ENCODE measurements around the gene KLRF1.

Gene KLRF1

GRCh38 chr12:9820281-9820930 is 6.9 kb upstream of the KLRF1 start:
- H3K4me3 ChIP-seq (ENCODE audit: low read length): no peak overlapping the region
- H3K4me1 ChIP-seq (ENCODE audit: low read length): no peaks in the 10 kb centered on the region
- no peaks in the 10 kb centered on the region for H3K79me2 ChIP-seq (ENCODE audit: low read length)
- H3K9me3 ChIP-seq (ENCODE audit: insufficient read depth, low read length): no peaks in the 10 kb centered on the region
- H4K20me1 ChIP-seq (ENCODE audit: insufficient read depth, low read length): no peaks in the 10 kb centered on the region
- H3K4me2 ChIP-seq (ENCODE audit: low read length): no peak overlapping the region
- no peak overlapping the region for H3K27ac ChIP-seq (ENCODE audit: low read length)
- TF ChIP-seq CTCF (IDR thresholded peaks at IDR 0.05; ENCODE audit: low read depth, low read length) (no peak), EZH2phosphoT487 (IDR thresholded peaks at IDR 0.05; ENCODE audit: low read depth) (no peak)
- peaks cover 30% of the 10 kb centered on the region for H3K27me3 ChIP-seq (ENCODE audit: low read depth, low read length)
- no peak overlapping the region for H3K9ac ChIP-seq (ENCODE audit: low read length)
- no peaks in the 10 kb centered on the region for H3K36me3 ChIP-seq (replicated peaks; ENCODE audit: low read depth, low read length)
- H2AFZ ChIP-seq (ENCODE audit: low read depth, low read length): no peak overlapping the region

- H3K27me3 ChIP-seq (ENCODE audit: low read depth, low read length): peaks cover 7% of the 10 kb centered on the region; the same call in 1 of the 2 replicates
- H3K4me1 ChIP-seq (ENCODE audit: low read length): no peaks in the 10 kb centered on the region
- H3K9me3 ChIP-seq (ENCODE audit: insufficient read depth, low read length): peaks cover 4% of the 10 kb centered on the region
- no peak overlapping the region for H2AFZ ChIP-seq (ENCODE audit: low read depth, low read length)
- H3K27ac ChIP-seq (ENCODE audit: low read length): no peak overlapping the region
- no peaks in the 10 kb centered on the region for H4K20me1 ChIP-seq (ENCODE audit: insufficient read depth, low read length)
- TF ChIP-seq CTCF (IDR thresholded peaks at IDR 0.05; ENCODE audit: low read depth, low read length) (no peak), EZH2phosphoT487 (IDR thresholded peaks at IDR 0.05; ENCODE audit: low read depth) (no peak)
- no peak overlapping the region for H3K9ac ChIP-seq (ENCODE audit: low read length)
- H3K4me2 ChIP-seq (ENCODE audit: low read length): no peak overlapping the region
- H3K79me2 ChIP-seq (ENCODE audit: low read length): no peaks in the 10 kb centered on the region
- H3K36me3 ChIP-seq (replicated peaks; ENCODE audit: low read depth, low read length): no peaks in the 10 kb centered on the region
- no peak overlapping the region for H3K4me3 ChIP-seq (ENCODE audit: low read length)
Observed at GRCh38 chr12:9829483-9829882, 2.2 kb downstream of the KLRF1 start.

- Histone ChIP-seq H3K9ac (ENCODE audit: low read length) (no peak overlapping the region), H3K4me2 (ENCODE audit: low read length) (no peak overlapping the region), H2AFZ (ENCODE audit: low read depth, low read length) (no peak overlapping the region), H3K4me1 (ENCODE audit: low read length) (no peaks in the 10 kb centered on the region), H3K27ac (ENCODE audit: low read length) (no peak overlapping the region), H3K4me3 (ENCODE audit: low read length) (no peak overlapping the region), H3K9me3 (ENCODE audit: insufficient read depth, low read length) (peaks cover 4% of the 10 kb centered on the region), H4K20me1 (ENCODE audit: insufficient read depth, low read length) (no peaks in the 10 kb centered on the region), H3K79me2 (ENCODE audit: low read length) (no peaks in the 10 kb centered on the region), H3K36me3 (replicated peaks; ENCODE audit: low read depth, low read length) (no peaks in the 10 kb centered on the region), H3K27me3 (ENCODE audit: low read depth, low read length) (peaks cover 7% of the 10 kb centered on the region; the same call in 1 of the 2 replicates)
- TF ChIP-seq EZH2phosphoT487 (IDR thresholded peaks at IDR 0.05; ENCODE audit: low read depth) (no peak), CTCF (IDR thresholded peaks at IDR 0.05; ENCODE audit: low read depth, low read length) (no peak)
Observed at GRCh38 chr12:9829982-9830381, 2.7 kb downstream of the KLRF1 start.

GRCh38 chr12:9831720-9832119 is 4.4 kb downstream of the KLRF1 start:
- no peaks in the 10 kb centered on the region for H3K4me1 ChIP-seq (ENCODE audit: low read length)
- H2AFZ ChIP-seq (ENCODE audit: low read depth, low read length): no peak overlapping the region
- H3K4me2 ChIP-seq (ENCODE audit: low read length): no peak overlapping the region
- no peaks in the 10 kb centered on the region for H3K36me3 ChIP-seq (replicated peaks; ENCODE audit: low read depth, low read length)
- H3K27me3 ChIP-seq (ENCODE audit: low read depth, low read length): peaks cover 7% of the 10 kb centered on the region; the same call in 1 of the 2 replicates
- H3K4me3 ChIP-seq (ENCODE audit: low read length): no peak overlapping the region
- no peak overlapping the region for H3K27ac ChIP-seq (ENCODE audit: low read length)
- no peaks in the 10 kb centered on the region for H4K20me1 ChIP-seq (ENCODE audit: insufficient read depth, low read length)
- no peak overlapping the region for H3K9ac ChIP-seq (ENCODE audit: low read length)
- H3K9me3 ChIP-seq (ENCODE audit: insufficient read depth, low read length): no peaks in the 10 kb centered on the region; the same call in 1 of the 2 replicates
- no peaks in the 10 kb centered on the region for H3K79me2 ChIP-seq (ENCODE audit: low read length)
- TF ChIP-seq EZH2phosphoT487 (IDR thresholded peaks at IDR 0.05; ENCODE audit: low read depth) (no peak), CTCF (IDR thresholded peaks at IDR 0.05; ENCODE audit: low read depth, low read length) (no peak)
